Measurements from ENCODE around the gene RPN2. TPM values are rescaled to one million over a fixed set of nuclear protein-coding genes. Genes with fewer than 3 reads are reported as not detected.

The RPN2 gene
- total and polyA plus RNA-seq, 11 donors, result 36.3 to 206 (median 105) TPM

GRCh38 chr20:37158248-37158647, 20.9 kb upstream of the RPN2 start:
- H3K4me1 ChIP-seq, result no peaks in the 10 kb centered on the region
- peaks cover 0 to 5% (median 0%) of the 10 kb centered on the region in 9 donors for H3K36me3 ChIP-seq
- H3K4me3 ChIP-seq, result no peak overlapping the region
- ATAC-seq (no peak), DNase-seq (no peak)
- H3K27ac ChIP-seq, result no peak overlapping the region
- WGBS, 4 donors, result 92 to 97% (median 96%) methylated on average over 4 of the region's 4 CpGs
- TF ChIP-seq, protein P1, sequence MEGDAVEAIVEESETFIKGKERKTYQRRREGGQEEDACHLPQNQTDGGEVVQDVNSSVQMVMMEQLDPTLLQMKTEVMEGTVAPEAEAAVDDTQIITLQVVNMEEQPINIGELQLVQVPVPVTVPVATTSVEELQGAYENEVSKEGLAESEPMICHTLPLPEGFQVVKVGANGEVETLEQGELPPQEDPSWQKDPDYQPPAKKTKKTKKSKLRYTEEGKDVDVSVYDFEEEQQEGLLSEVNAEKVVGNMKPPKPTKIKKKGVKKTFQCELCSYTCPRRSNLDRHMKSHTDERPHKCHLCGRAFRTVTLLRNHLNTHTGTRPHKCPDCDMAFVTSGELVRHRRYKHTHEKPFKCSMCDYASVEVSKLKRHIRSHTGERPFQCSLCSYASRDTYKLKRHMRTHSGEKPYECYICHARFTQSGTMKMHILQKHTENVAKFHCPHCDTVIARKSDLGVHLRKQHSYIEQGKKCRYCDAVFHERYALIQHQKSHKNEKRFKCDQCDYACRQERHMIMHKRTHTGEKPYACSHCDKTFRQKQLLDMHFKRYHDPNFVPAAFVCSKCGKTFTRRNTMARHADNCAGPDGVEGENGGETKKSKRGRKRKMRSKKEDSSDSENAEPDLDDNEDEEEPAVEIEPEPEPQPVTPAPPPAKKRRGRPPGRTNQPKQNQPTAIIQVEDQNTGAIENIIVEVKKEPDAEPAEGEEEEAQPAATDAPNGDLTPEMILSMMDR (IDR thresholded peaks at IDR 0.05), result no peak
- no peak for TF ChIP-seq POLR2A (IDR thresholded peaks at IDR 0.05)
- intact Hi-C loops (cut with DNase I), result no loop called here
- no peaks in the 10 kb centered on the region for H3K9me3 ChIP-seq
- H3K27me3 ChIP-seq, result no peaks in the 10 kb centered on the region

GRCh38 chr20:37160683-37161082, 18.4 kb upstream of the RPN2 start:
- DNase-seq (no peak), ATAC-seq (peak; percentile 55 to 69 (median 68))
- WGBS, 4 donors, result 55 to 83% (median 65%) methylated on average over 10 of the region's 10 CpGs

GRCh38 chr20:37161830-37162549, 17.1 kb upstream of the RPN2 start:
- TF ChIP-seq POLR2A (IDR thresholded peaks at IDR 0.05), result no peak
- TF ChIP-seq, protein P1 (IDR thresholded peaks at IDR 0.05), result no peak
- peaks cover 0 to 5% (median 0%) of the 10 kb centered on the region in 9 donors for H3K36me3 ChIP-seq
- ATAC-seq, result no peak
- H3K4me1 ChIP-seq, result no peaks in the 10 kb centered on the region
- H3K27ac ChIP-seq, result no peak overlapping the region
- no peaks in the 10 kb centered on the region for H3K27me3 ChIP-seq
- H3K9me3 ChIP-seq, result no peaks in the 10 kb centered on the region
- WGBS, 4 donors, result 77 to 78% (median 77%) methylated on average over 12 of the region's 12 CpGs
- no peak for DNase-seq
- intact Hi-C loops (cut with DNase I), result no loop called here
- H3K4me3 ChIP-seq, result no peak overlapping the region

More at GRCh38 chr20:37160683-37161082, 18.4 kb upstream of the RPN2 start:
- intact Hi-C loops (cut with DNase I), result no loop called here
- Histone ChIP-seq H3K4me3 (no peak overlapping the region), H3K4me1 (no peaks in the 10 kb centered on the region), H3K36me3 (peaks cover 0 to 3% (median 0%) of the 10 kb centered on the region in 9 donors), H3K27ac (no peak overlapping the region), H3K27me3 (no peaks in the 10 kb centered on the region), H3K9me3 (no peaks in the 10 kb centered on the region)
- no peak for TF ChIP-seq POLR2A (IDR thresholded peaks at IDR 0.05)
- TF ChIP-seq, protein P1 (IDR thresholded peaks at IDR 0.05), result no peak

DNA sequence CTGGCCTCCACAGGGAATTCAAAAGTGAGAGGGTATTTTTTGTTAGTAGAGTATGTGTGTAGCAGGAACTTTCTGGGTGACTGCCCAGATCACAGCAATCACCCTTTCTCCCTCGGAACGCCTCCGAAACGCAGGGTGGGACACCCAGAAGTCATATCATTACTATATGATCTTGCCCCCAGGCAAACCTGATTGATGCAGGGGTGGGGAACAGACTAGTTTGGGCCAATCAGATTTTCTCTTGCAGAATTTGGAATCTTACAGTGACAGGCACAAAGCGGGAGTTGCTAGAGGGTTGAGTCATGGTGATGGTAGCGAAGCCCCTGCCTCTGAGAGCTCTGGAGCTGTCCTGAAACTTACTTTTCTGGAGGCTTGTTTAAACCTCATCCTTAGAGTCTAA, 16.5 kb upstream of the RPN2 start:
- Histone ChIP-seq H3K36me3 (peaks cover 0 to 11% (median 2%) of the 10 kb centered on the region in 9 donors), H3K9me3 (no peaks in the 10 kb centered on the region), H3K27ac (no peak overlapping the region), H3K4me3 (no peak overlapping the region), H3K4me1 (no peaks in the 10 kb centered on the region), H3K27me3 (no peaks in the 10 kb centered on the region)
- no peak for TF ChIP-seq POLR2A (IDR thresholded peaks at IDR 0.05)
- TF ChIP-seq, protein P1 (IDR thresholded peaks at IDR 0.05), result no peak
- DNase-seq (no peak), ATAC-seq (no peak)
- 77 to 89% (median 85%) methylated on average over 6 of the region's 6 CpGs for WGBS, 4 donors
- intact Hi-C loops (cut with DNase I), result no loop called here

Measured in heart left ventricle (tissue), 16 donors.